HG03565 (cell line): ENCODE measurements around the gene SND1.
"Not testable (repeated sequence)": the region's sequence is repeated elsewhere in the genome, so short reads cannot be mapped to it uniquely, and the experiment has no call there.

ENCODE experiments used
- ATAC-seq: cut with Tn5 transposase; IDR thresholded peaks from one replicate; pipeline ENCODE4 v1.9.1; 2021; ENCODE audit warnings: mild to moderate bottlenecking, moderate library complexity; ENCODE audit not compliant: unreplicated experiment

The SND1 gene

GRCh38 chr7:127652333-127653248, 597 bp downstream of the SND1 start:
- no peak for ATAC-seq

- no peak for ATAC-seq
Measured at GRCh38 chr7:127653396-127653795, 1.4 kb downstream of the SND1 start.

GRCh38 chr7:127654404-127655394, 2.7 kb downstream of the SND1 start:
- no peak for ATAC-seq

- ATAC-seq, result no peak
Measured at GRCh38 chr7:127655720-127656119, 3.7 kb downstream of the SND1 start.

GRCh38 chr7:127657500-127657899, 5.5 kb downstream of the SND1 start:
- ATAC-seq, result no peak

- no peak for ATAC-seq
Measured at GRCh38 chr7:127658970-127659630, 7.1 kb downstream of the SND1 start.

- ATAC-seq, result no peak
Measured at GRCh38 chr7:127665922-127666321, 13.9 kb downstream of the SND1 start.

GRCh38 chr7:127666602-127667001, 14.6 kb downstream of the SND1 start:
- no peak for ATAC-seq

GRCh38 chr7:127667017-127667670, 15.2 kb downstream of the SND1 start:
- ATAC-seq, result peak; percentile 62

- no peak for ATAC-seq
Measured at GRCh38 chr7:127667759-127668530, 16.0 kb downstream of the SND1 start.

- no peak for ATAC-seq
Measured at GRCh38 chr7:127671341-127671740, 19.3 kb downstream of the SND1 start.

GRCh38 chr7:127673902-127674301, 21.9 kb downstream of the SND1 start:
- ATAC-seq, result no peak

- no peak for ATAC-seq
Measured at GRCh38 chr7:127674361-127674760, 22.4 kb downstream of the SND1 start.

- not testable (repeated sequence) for ATAC-seq
Measured at GRCh38 chr7:127674923-127675322, 22.9 kb downstream of the SND1 start.

- no peak for ATAC-seq
Measured at GRCh38 chr7:127675721-127676120, 23.7 kb downstream of the SND1 start.

- no peak for ATAC-seq
Measured at GRCh38 chr7:127677433-127678230, 25.6 kb downstream of the SND1 start.

- no peak for ATAC-seq
Measured at GRCh38 chr7:127678337-127678736, 26.3 kb downstream of the SND1 start.

- peak; percentile 81 for ATAC-seq
Measured at GRCh38 chr7:127678947-127679346, 27.0 kb downstream of the SND1 start.

GRCh38 chr7:127680983-127681382, 29.0 kb downstream of the SND1 start:
- ATAC-seq, result no peak
